GM12892 (cell line): ENCODE results near the gene KLKB1.

Source experiments
- POLR2A ChIP-seq: IDR thresholded peaks from 2 replicates; pipeline ENCODE4 v1.6.1; 2011; ENCODE audit warnings: low read depth, low read length, control low read depth
- POLR2AphosphoS5 ChIP-seq: IDR thresholded peaks from 2 replicates; pipeline ENCODE4 v1.6.1; 2011; ENCODE audit warnings: low read depth, low read length, control low read depth
- TAF1 ChIP-seq: IDR thresholded peaks from 2 replicates; pipeline ENCODE4 v1.6.1; 2011; ENCODE audit warnings: low read depth, mild to moderate bottlenecking, control low read depth, low read length, borderline replicate concordance

- no peak for TF ChIP-seq TAF1
- no peak for TF ChIP-seq POLR2AphosphoS5
- TF ChIP-seq POLR2A, result no peak
Measured at GRCh38 chr4:186297013-186297645, 69.8 kb downstream of the KLKB1 start.
